Activated CD8-positive, alpha-beta T cell treated with anti-CD3 and anti-CD28 coated beads for 36 hours (primary cell): ENCODE measurements around the gene UCK1. TPM values are rescaled to one million over a fixed set of nuclear protein-coding genes. Genes with fewer than 3 reads are reported as not detected.

Experiments used
- ATAC-seq: fragments of 200-7000 bp; cut with Tn5 transposase; one replicate; pipeline ENCODE4 v1.10.0; 2021; ENCODE audit warnings: mild to moderate bottlenecking, moderate library complexity
- CTCF ChIA-PET: fragments of 350-600 bp; sonication (Branson Sonifier 250); formaldehyde crosslinking; loops from one replicate; lab custom pipeline; 2021; ENCODE audit warnings: antibody characterized with exemption; lab: Charles Lee
- POLR2A ChIA-PET: fragments of 350-600 bp; sonication (Branson Sonifier 250); formaldehyde crosslinking; loops from one replicate; lab custom pipeline; 2021; ENCODE audit warnings: antibody characterized with exemption; lab: Charles Lee
- DNase-seq: peaks from one replicate; pipeline ENCODE4 v3.0.0-alpha.2; 2020
- H3K27ac Mint-ChIP-seq: one replicate; pipeline ENCODE4 v1.8.0; 2021; ENCODE audit warnings: mild to moderate bottlenecking, mixed read lengths
- H3K27me3 Mint-ChIP-seq: one replicate; pipeline ENCODE4 v1.8.0; 2021; ENCODE audit warnings: mixed read lengths
- H3K36me3 Mint-ChIP-seq: one replicate; pipeline ENCODE4 v1.8.0; 2021; ENCODE audit warnings: low read depth, mixed read lengths
- H3K4me1 Mint-ChIP-seq: one replicate; pipeline ENCODE4 v1.8.0; 2021; ENCODE audit warnings: low read depth, mixed read lengths
- H3K4me3 Mint-ChIP-seq: one replicate; pipeline ENCODE4 v1.8.0; 2021; ENCODE audit warnings: mild to moderate bottlenecking, moderate library complexity, mixed read lengths
- H3K9me3 Mint-ChIP-seq: one replicate; pipeline ENCODE4 v1.8.0; 2021; ENCODE audit warnings: mixed read lengths
- CTCF ChIP-seq: fragments of 200-600 bp; IDR thresholded peaks from one replicate; pipeline ENCODE4 v1.8.0; 2022; ENCODE audit warnings: antibody characterized with exemption, mild to moderate bottlenecking
- intact Hi-C: fragments of 100-400 bp; cut with micrococcal nuclease; formaldehyde crosslinking; loops from one replicate; pipeline ENCODE4 v1.10.0; 2022
- total RNA-seq, 2 experiments: library from RNA; stranded (reverse); gene quantifications; one replicate each; pipeline ENCODE4 v1.2.3, GENCODE V29; 2021

Gene UCK1
- total RNA-seq, 2 experiments from 2014 or later = 16.7 to 22.1 TPM

- ChIA-PET CTCF (interaction anchor here (2.6 kb wide), 1 partner anchor 208 kb away, joined by 16 read pairs; no protein-coding TSS in a partner anchor), POLR2A (no interaction called here)
- peaks cover 24% of the 10 kb centered on the region for H3K27me3 Mint-ChIP-seq
- no peaks in the 10 kb centered on the region for H3K9me3 Mint-ChIP-seq
- no peak overlapping the region for H3K4me3 Mint-ChIP-seq
- no peaks in the 10 kb centered on the region for H3K36me3 Mint-ChIP-seq
- ATAC-seq = no peak
- DNase-seq = no peak
- H3K27ac Mint-ChIP-seq = no peak overlapping the region
- TF ChIP-seq CTCF = no peak
- H3K4me1 Mint-ChIP-seq = no peaks in the 10 kb centered on the region
- intact Hi-C loops = no loop called here
These were observed 26.9 kb upstream of the UCK1 start for GRCh38 chr9:131557855-131558548.

GRCh38 chr9:131555841-131556673, 25.0 kb upstream of the UCK1 start:
- Mint-ChIP-seq H3K27ac (no peak overlapping the region), H3K4me3 (no peak overlapping the region), H3K4me1 (no peaks in the 10 kb centered on the region), H3K9me3 (no peaks in the 10 kb centered on the region), H3K36me3 (no peaks in the 10 kb centered on the region), H3K27me3 (peaks cover 28% of the 10 kb centered on the region)
- ATAC-seq (no peak), DNase-seq (no peak)
- POLR2A ChIA-PET = interaction anchor here (0.9 kb wide), 1 partner anchor 22 kb away, joined by 3 read pairs; no protein-coding TSS in a partner anchor
- TF ChIP-seq CTCF = no peak
- CTCF ChIA-PET = no interaction called here
- intact Hi-C loops = no loop called here

- POLR2A ChIA-PET = no interaction called here
- Mint-ChIP-seq H3K27me3 (peaks cover 35% of the 10 kb centered on the region), H3K4me1 (no peaks in the 10 kb centered on the region), H3K4me3 (no peak overlapping the region), H3K36me3 (no peaks in the 10 kb centered on the region), H3K9me3 (no peaks in the 10 kb centered on the region), H3K27ac (no peak overlapping the region)
- no peak for TF ChIP-seq CTCF
- DNase-seq (no peak), ATAC-seq (no peak)
- intact Hi-C loops = no loop called here
- CTCF ChIA-PET = no interaction called here
These were observed 23.8 kb upstream of the UCK1 start for GRCh38 chr9:131554843-131555351.

GRCh38 chr9:131554087-131554842, 23.2 kb upstream of the UCK1 start:
- peaks cover 42% of the 10 kb centered on the region for H3K27me3 Mint-ChIP-seq
- POLR2A ChIA-PET = no interaction called here
- TF ChIP-seq CTCF = no peak
- ATAC-seq (peak; percentile 61), DNase-seq (no peak)
- H3K27ac Mint-ChIP-seq = no peak overlapping the region
- H3K4me3 Mint-ChIP-seq = no peak overlapping the region
- no peaks in the 10 kb centered on the region for H3K36me3 Mint-ChIP-seq
- intact Hi-C loops = no loop called here
- no peaks in the 10 kb centered on the region for H3K4me1 Mint-ChIP-seq
- no peaks in the 10 kb centered on the region for H3K9me3 Mint-ChIP-seq
- CTCF ChIA-PET = no interaction called here
